COR-L47 (cell line): Measurements from ENCODE around the gene IFI27L2.

Experiments
- DNase-seq: peaks from one replicate; lab custom pipeline; 2025; lab: John Stamatoyannopoulos, UW

Gene IFI27L2

GRCh38 chr14:94100847-94101246 is 28.6 kb downstream of the IFI27L2 start:
- DNase-seq = no peak

DNA sequence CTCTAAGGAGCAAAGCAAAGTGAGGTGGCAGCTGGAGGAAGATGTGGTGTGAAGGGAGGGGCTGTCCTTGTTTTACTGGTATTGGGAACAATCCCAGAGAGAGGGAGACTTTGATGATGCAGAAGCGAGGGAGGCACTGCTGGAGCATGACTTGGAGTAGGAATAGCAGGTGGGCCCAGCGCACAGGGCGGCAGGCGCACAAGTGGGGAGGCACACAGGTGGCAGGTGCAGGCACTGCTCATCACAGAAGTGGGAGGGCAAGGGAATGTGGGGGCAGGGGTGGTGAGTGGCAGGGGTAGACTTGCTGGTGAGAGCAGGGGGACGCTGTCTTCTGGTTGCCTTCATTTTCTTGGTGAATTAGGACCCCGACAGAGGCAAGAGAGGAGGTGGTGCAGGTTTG is 30.4 kb downstream of the IFI27L2 start:
- no peak for DNase-seq

GRCh38 chr14:94098326-94098992 is 30.9 kb downstream of the IFI27L2 start:
- no peak for DNase-seq

- DNase-seq = no peak
These were observed 32.3 kb downstream of the IFI27L2 start for GRCh38 chr14:94097091-94097490.

DNA sequence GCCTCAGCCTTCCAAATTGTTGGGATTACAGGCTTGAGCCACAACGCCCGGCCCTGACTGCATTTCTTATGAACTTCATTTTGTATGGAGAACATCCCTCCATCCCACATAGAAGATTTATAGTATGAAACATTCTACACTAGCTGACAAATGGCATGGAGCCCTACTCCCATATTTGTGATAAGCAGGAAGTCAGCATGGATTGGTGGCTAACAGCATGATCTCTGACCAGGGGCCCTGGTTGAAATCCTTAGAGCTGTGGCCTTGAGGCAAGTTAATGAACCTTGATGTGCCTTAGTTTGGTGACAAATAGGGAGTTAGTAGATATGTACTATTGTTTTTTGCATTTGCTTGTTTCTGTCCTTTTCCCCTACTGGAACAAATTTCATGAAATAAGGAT is 36.0 kb downstream of the IFI27L2 start:
- no peak for DNase-seq

- no peak for DNase-seq
These were observed 39.9 kb downstream of the IFI27L2 start for GRCh38 chr14:94089479-94089878.

- DNase-seq = no peak
These were observed 40.9 kb downstream of the IFI27L2 start for GRCh38 chr14:94088516-94088915.

- no peak for DNase-seq
These were observed 41.5 kb downstream of the IFI27L2 start for GRCh38 chr14:94087891-94088290.

- peak; percentile 38 for DNase-seq
These were observed 48.0 kb downstream of the IFI27L2 start for GRCh38 chr14:94081386-94081820.

- peak; percentile 97 for DNase-seq
These were observed 48.6 kb downstream of the IFI27L2 start, which contains the start of the genes DDX24 and IFI27L1 for GRCh38 chr14:94080621-94081385. DDX24 (minus strand) TSS chr14:94081202; CDS start chr14:94079742, 1,460 bp downstream. IFI27L1 (plus strand) TSS chr14:94081310; CDS start chr14:94096938, 15,628 bp downstream.

DNA sequence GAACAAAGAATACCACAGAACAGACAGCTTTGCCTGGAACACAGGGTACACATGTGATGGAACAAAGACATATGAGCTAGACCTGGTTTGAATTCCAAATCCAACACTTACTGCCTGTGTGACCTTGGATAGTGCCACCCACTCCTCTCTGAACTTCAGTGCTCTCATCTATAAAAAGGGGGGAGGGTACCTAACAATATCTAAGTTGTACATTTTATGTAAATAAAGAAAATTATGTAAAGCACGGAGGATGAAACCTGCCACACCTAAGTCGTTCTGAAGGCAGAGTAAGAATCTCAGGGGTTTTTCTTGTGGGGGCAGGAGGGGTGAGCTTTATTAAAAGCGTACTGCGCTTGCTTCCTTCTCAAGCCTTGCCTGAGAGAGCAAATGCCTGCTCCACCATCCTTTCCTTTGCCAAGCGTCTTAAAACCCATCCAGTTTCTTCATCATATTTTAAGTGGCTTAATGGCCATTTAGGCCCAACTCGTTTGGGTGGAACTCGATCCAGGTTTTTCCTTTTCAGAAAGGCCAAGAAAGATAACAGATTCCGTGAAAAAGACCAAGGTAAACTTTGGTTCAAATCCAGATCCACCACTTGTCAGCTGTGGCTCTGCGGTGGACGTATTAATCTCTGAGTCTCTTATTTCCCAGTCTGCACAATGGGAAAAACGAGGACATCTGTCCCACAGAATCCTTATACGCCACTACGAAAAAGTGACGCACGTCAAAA is 49.3 kb downstream of the IFI27L2 start:
- no peak for DNase-seq

DNA sequence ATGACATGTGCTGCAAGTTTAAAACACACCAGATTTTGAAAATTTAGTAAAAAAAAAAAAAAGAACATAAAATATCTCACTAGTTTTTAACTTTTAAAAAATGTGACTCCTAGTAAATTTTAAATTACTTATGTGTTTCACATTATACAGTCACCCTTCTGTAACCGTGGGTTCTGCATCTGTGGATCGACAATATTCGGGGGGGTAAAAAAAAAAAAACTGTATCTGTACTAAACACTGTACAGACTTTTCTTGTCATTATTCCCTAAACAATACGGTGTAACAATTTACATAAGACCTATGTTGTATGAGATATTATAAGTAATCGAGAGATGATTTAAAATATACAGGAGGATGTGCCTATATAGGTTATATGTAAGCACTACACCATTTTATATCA is 51.6 kb downstream of the IFI27L2 start:
- no peak for DNase-seq
